Hepatocyte (in vitro differentiated cells): Measurements from ENCODE around the gene NDUFB7.

Experiments
- EZH2phosphoT487 ChIP-seq: fragments of 200-600 bp; sonication (generic); IDR thresholded peaks from one replicate; pipeline ENCODE4 v1.6.1; 2018; ENCODE audit warnings: antibody characterized with exemption, mild to moderate bottlenecking, low read depth, moderate library complexity; ENCODE audit not compliant: unreplicated experiment, severe bottlenecking
- TF ChIP-seq, protein P1 (sequence below): fragments of 200-600 bp; sonication (generic); IDR thresholded peaks from 2 replicates; pipeline ENCODE4 v1.5.1; 2016; ENCODE audit warnings: antibody characterized with exemption, mild to moderate bottlenecking; ENCODE audit not compliant: poor library complexity

DNA sequence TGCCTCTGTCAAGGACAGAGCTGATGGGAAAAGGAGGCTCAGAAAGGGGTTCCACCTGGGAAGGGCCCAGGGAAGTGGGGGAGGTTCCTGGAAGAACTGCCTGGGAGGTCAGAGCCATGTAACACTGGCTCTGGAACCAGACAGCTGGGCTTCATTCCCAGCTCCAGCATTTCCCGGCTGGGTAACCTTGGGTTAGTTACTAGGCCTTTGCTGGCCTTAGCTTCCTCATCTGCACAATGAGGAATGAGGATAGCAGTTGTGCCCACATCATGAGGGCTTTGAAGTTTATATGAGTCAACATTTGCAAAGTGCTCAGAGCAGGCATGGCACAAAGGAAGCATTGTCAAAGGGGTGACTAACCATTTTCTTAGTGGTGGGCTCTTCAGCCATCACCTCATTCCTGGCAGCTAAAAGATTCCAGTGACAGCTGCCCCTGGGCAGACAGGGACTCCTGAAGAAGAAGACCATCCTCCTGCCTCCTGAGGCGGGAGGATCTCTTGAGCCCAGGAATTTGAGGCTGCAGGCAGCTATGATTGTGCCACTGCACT, 51.9 kb downstream of the NDUFB7 start:
- TF ChIP-seq, protein P1, sequence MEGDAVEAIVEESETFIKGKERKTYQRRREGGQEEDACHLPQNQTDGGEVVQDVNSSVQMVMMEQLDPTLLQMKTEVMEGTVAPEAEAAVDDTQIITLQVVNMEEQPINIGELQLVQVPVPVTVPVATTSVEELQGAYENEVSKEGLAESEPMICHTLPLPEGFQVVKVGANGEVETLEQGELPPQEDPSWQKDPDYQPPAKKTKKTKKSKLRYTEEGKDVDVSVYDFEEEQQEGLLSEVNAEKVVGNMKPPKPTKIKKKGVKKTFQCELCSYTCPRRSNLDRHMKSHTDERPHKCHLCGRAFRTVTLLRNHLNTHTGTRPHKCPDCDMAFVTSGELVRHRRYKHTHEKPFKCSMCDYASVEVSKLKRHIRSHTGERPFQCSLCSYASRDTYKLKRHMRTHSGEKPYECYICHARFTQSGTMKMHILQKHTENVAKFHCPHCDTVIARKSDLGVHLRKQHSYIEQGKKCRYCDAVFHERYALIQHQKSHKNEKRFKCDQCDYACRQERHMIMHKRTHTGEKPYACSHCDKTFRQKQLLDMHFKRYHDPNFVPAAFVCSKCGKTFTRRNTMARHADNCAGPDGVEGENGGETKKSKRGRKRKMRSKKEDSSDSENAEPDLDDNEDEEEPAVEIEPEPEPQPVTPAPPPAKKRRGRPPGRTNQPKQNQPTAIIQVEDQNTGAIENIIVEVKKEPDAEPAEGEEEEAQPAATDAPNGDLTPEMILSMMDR = no peak
- no peak for TF ChIP-seq EZH2phosphoT487
